Karpas-422 (cell line): ENCODE measurements around the gene KLC1. TPM values are rescaled to one million over a fixed set of nuclear protein-coding genes. Genes with fewer than 3 reads are reported as not detected.

ENCODE experiments used
- DNase-seq: peaks from one replicate; pipeline ENCODE4 v3.0.0-alpha.2; 2015
- H2AFZ ChIP-seq: fragments of 200-600 bp; sonication (generic); 2 replicates; pipeline ENCODE4 v1.6.1; 2014; ENCODE audit warnings: antibody characterized with exemption, low read length, mixed read lengths
- H3K27ac ChIP-seq: fragments of 200-600 bp; sonication (generic); 2 replicates; pipeline ENCODE4 v1.5.1; 2014; ENCODE audit warnings: mild to moderate bottlenecking, low read length, moderate library complexity
- H3K27me3 ChIP-seq: fragments of 200-600 bp; sonication (generic); 2 replicates; pipeline ENCODE4 v1.6.1; 2014; ENCODE audit warnings: low read length, mixed read lengths
- H3K36me3 ChIP-seq: fragments of 200-600 bp; sonication (generic); 2 replicates; pipeline ENCODE4 v1.6.1; 2014; ENCODE audit warnings: low read length, mixed read lengths; ENCODE audit not compliant: insufficient read depth
- H3K4me1 ChIP-seq: fragments of 200-600 bp; sonication (generic); 2 replicates; pipeline ENCODE4 v1.6.1; 2014; ENCODE audit warnings: mild to moderate bottlenecking, low read length, mixed read lengths
- H3K4me2 ChIP-seq: fragments of 200-600 bp; sonication (generic); 2 replicates; pipeline ENCODE4 v1.6.1; 2014; ENCODE audit warnings: low read length, low read depth, mild to moderate bottlenecking; ENCODE audit not compliant: poor library complexity, severe bottlenecking
- H3K4me3 ChIP-seq: fragments of 200-600 bp; sonication (generic); 2 replicates; pipeline ENCODE4 v1.5.1; 2014; ENCODE audit warnings: mild to moderate bottlenecking, antibody characterized with exemption, low read length, mixed read lengths
- H3K79me2 ChIP-seq: fragments of 200-600 bp; sonication (generic); 2 replicates; pipeline ENCODE4 v1.6.1; 2014; ENCODE audit warnings: mild to moderate bottlenecking, low read length, mixed read lengths
- H3K9ac ChIP-seq: fragments of 200-600 bp; sonication (generic); 2 replicates; pipeline ENCODE4 v1.6.0; 2014; ENCODE audit warnings: low read length
- H3K9me2 ChIP-seq: fragments of 200-600 bp; sonication (generic), shearing (Covaris generic); replicated peaks from 2 replicates; pipeline ENCODE4 v1.6.0; 2014; ENCODE audit warnings: mild to moderate bottlenecking, low read length, moderate library complexity; ENCODE audit not compliant: insufficient read depth
- H3K9me3 ChIP-seq: fragments of 300-700, 200-600 bp; sonication (generic); 2 replicates; pipeline ENCODE4 v1.6.1; 2014; ENCODE audit warnings: low read length, mixed read lengths
- H4K20me1 ChIP-seq: fragments of 200-600 bp; sonication (generic); 2 replicates; pipeline ENCODE4 v1.6.1; 2014; ENCODE audit warnings: mild to moderate bottlenecking, antibody characterized with exemption, low read length, low read depth; ENCODE audit not compliant: insufficient read depth
- total RNA-seq: library from RNA; depleted of rRNA; stranded (reverse); fragments of >200 nt; shearing (Covaris generic); gene quantifications from 2 replicates; pipeline ENCODE4 v1.2.3, GENCODE V29; 2014; ENCODE audit warnings: low replicate concordance

The KLC1 gene
- total RNA-seq, 1 experiment from 2014 or later = 144 TPM

DNA sequence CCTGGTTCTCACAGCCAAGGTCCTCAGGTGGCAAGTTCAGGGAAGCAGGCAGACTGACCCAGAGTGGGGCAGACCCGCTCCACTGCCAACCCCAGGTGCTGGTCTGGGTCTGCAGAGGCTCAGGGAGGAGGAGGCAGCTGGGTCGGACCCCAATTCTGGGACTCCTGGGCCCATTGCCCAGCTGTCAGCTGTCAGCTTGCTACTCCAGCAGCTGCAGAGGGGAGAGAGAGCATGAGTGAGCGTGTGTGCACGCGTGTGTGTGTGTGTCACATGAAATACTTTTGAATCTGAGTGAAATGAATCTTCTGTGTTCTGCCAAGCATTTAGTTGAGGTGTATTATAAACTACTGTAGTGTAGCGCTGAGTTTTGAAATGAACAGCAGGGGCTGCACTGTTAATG, 55.5 kb downstream of the KLC1 start:
- Histone ChIP-seq H3K9ac (no peak overlapping the region), H2AFZ (no peak overlapping the region), H3K36me3 (peaks cover 43% of the 10 kb centered on the region)

DNA sequence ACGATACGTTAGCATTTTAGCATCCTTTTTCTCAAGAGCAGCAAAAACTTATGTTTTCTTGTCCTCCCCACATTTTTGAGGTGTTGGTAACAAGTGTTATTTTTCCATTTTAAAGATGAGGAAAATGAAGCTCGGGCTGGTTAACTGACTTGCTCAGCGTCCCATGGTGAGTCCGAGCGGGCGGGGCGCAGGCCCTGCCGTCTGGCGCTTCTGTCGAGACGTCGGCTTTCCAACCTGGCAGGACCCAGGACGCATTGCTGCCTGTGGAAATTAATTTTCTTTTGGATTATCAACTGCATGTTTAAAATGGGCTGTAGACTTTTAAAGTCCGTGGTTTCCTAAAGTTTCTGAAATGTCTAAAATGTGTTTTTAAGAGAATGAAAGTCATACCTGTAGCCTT, 55.9 kb downstream of the KLC1 start:
- Histone ChIP-seq H2AFZ (no peak overlapping the region), H3K27me3 (no peaks in the 10 kb centered on the region), H3K79me2 (peaks cover 42% of the 10 kb centered on the region), H3K27ac (no peak overlapping the region), H3K4me2 (no peak overlapping the region), H4K20me1 (no peaks in the 10 kb centered on the region), H3K36me3 (peaks cover 39% of the 10 kb centered on the region), H3K9me2 (no peaks in the 10 kb centered on the region), H3K4me3 (no peak overlapping the region), H3K9ac (no peak overlapping the region), H3K4me1 (peaks cover 22% of the 10 kb centered on the region), H3K9me3 (no peaks in the 10 kb centered on the region)
- DNase-seq = no peak

More for the DNA sequence above, 55.5 kb downstream of the KLC1 start:
- H3K4me1 ChIP-seq = peaks cover 22% of the 10 kb centered on the region
- peaks cover 43% of the 10 kb centered on the region for H3K79me2 ChIP-seq
- H3K27ac ChIP-seq = no peak overlapping the region
- H3K4me3 ChIP-seq = no peak overlapping the region
- H3K9me3 ChIP-seq = no peaks in the 10 kb centered on the region
- DNase-seq = no peak
- H4K20me1 ChIP-seq = no peaks in the 10 kb centered on the region
- no peaks in the 10 kb centered on the region for H3K9me2 ChIP-seq
- H3K27me3 ChIP-seq = no peaks in the 10 kb centered on the region
- no peak overlapping the region for H3K4me2 ChIP-seq

DNA sequence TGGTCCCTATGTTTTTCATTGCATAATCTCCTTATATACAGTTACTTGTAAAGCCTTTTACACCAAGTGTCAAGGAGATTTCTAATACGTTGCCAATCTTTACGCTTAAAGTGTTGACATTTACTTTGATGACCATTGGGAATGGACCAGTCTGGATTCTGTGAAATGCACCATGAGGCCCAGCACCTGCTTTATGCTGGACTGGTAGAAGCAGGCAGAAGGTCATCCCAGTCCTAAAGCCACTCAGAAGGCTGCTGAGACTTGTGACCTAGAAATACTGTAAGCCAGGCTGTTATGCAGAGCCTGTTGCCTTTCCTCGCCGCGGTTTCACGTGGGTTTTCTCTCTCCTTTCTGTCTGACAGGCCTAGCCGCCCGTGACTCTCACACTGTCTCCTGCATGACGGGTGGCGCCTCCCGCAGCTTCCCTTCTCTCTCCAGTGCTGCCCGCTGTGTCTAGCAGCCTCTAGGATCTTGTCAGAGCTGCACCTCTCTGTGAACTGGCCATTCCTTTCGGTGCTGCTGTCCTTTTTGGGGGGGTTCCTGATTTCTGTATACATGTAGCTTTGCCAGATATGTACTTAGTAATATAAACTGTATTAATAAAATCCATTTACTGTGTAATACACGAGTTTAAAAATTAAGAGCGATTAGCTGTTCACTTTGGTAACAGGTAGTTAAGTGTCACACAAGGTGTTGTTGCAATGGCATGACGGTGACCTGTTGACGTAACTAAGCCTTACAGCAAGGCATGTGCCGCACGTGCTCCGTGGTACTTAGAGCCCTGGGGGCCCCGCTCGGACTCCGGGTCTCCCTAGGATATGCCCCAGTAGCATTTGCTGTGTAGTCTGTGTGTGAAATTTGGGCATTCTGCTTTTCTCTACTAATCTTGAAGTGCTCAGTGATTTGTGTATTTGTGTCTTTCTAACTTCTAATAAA, 56.5 kb downstream of the KLC1 start:
- Histone ChIP-seq H3K79me2 (peaks cover 42% of the 10 kb centered on the region), H4K20me1 (no peaks in the 10 kb centered on the region), H3K9ac (no peak overlapping the region), H3K9me3 (no peaks in the 10 kb centered on the region), H3K36me3 (peaks cover 33% of the 10 kb centered on the region), H3K4me3 (no peak overlapping the region), H3K9me2 (no peaks in the 10 kb centered on the region), H3K4me1 (peaks cover 29% of the 10 kb centered on the region), H3K27me3 (no peaks in the 10 kb centered on the region), H3K27ac (no peak overlapping the region), H2AFZ (no peak overlapping the region), H3K4me2 (no peak overlapping the region)
- no peak for DNase-seq

DNA sequence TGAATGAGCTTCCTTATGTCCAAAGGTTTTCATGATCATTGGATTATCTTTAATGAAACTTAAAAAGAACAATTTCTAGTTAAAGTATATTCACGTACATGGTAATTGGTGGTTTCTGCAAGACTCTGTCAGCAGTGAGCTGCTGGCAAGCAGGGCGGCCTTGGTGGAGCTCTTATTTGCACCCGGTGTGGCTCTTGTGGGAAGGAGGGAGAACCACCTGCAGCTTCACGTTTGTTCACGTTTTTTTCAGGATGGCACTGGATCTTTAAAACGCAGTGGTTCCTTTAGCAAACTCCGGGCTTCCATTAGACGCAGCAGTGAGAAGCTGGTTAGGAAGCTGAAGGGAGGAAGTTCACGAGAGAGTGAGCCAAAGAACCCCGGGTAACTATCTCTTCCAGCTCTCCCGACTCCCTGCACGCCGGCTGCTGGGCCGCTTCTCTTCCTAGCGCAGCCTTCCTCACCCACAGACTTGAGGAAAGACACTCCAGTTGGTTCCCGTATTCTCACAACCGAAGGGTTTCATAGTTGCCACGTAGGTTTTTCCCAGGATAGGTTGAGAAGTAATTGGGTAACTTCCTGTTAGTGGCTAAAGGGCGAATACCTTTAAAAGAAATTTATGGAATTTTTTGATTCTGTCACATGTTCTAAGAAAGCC, 57.9 kb downstream of the KLC1 start:
- Histone ChIP-seq H3K4me3 (no peak overlapping the region), H4K20me1 (no peaks in the 10 kb centered on the region), H3K36me3 (peaks cover 27% of the 10 kb centered on the region; the same call in 1 of the 2 replicates), H3K4me1 (peaks cover 43% of the 10 kb centered on the region), H3K9ac (no peak overlapping the region), H3K9me2 (no peaks in the 10 kb centered on the region), H3K27me3 (no peaks in the 10 kb centered on the region), H2AFZ (no peak overlapping the region), H3K79me2 (peaks cover 31% of the 10 kb centered on the region), H3K27ac (no peak overlapping the region), H3K9me3 (no peaks in the 10 kb centered on the region), H3K4me2 (no peak overlapping the region)
- no peak for DNase-seq

DNA sequence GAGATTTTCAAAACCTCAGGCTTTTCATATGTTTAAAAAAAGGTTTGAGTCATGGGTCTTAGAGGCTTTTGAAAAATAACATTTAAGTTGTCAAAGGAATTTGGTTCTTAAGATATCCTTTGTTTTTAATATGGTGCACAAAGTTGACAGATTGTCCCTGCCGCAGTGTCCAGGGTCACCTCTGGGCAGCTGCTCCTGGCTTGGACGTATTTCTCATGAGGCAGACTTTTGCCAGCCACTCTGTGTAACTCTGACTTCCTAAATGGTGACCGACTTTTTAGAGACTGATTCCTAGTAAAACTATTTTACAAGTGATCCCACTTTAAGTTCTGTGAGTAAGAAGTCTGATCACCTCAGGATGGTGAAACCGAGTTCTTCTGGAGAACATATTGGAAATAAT, 58.7 kb downstream of the KLC1 start:
- H4K20me1 ChIP-seq = no peaks in the 10 kb centered on the region

DNA sequence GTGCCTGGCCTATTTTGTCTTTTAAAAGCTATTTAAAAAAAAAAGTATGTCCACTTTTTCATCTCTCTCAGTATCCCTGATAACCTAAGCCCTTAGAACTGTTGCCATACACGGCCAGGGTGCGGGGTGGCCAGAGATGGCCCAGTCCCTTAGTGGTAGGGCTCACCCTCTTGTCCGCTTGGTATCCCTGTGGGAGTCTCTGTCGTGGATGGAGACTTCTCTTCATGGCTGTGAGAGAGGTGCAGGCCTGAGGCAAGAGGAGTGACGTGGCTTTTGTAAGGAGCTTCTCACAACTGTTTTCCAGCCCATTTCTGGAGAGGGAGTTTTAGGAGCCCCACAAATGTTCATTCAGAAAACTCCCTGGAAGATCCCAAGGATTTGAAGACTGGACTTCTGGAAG, 59.4 kb downstream of the KLC1 start:
- H3K36me3 ChIP-seq = peaks cover 23% of the 10 kb centered on the region; the same call in 1 of the 2 replicates
- H3K27me3 ChIP-seq = no peaks in the 10 kb centered on the region
- peak overlapping the region; percentile 93 for H3K27ac ChIP-seq
- peak overlapping the region; percentile 61 for H3K4me2 ChIP-seq
- H4K20me1 ChIP-seq = 0 out of 2 replicates have a peak, but pooled peaks cover 3% of the 10 kb centered on the region
- H3K79me2 ChIP-seq = peaks cover 30% of the 10 kb centered on the region
- H3K9ac ChIP-seq = peak overlapping the region; percentile 56
- no peak for DNase-seq
- peaks cover 58% of the 10 kb centered on the region for H3K4me1 ChIP-seq
- H3K9me2 ChIP-seq = no peaks in the 10 kb centered on the region
- H2AFZ ChIP-seq = no peak overlapping the region
- H3K4me3 ChIP-seq = peak overlapping the region; percentile 46; the same call in 1 of the 2 replicates
- no peaks in the 10 kb centered on the region for H3K9me3 ChIP-seq

More for the DNA sequence above, 58.7 kb downstream of the KLC1 start:
- Histone ChIP-seq H3K9me2 (no peaks in the 10 kb centered on the region), H3K4me3 (no peak overlapping the region), H3K4me1 (peaks cover 51% of the 10 kb centered on the region), H3K27ac (no peak overlapping the region), H3K27me3 (no peaks in the 10 kb centered on the region), H3K9me3 (no peaks in the 10 kb centered on the region), H2AFZ (no peak overlapping the region), H3K4me2 (no peak overlapping the region), H3K36me3 (peaks cover 27% of the 10 kb centered on the region; the same call in 1 of the 2 replicates), H3K9ac (no peak overlapping the region), H3K79me2 (peaks cover 31% of the 10 kb centered on the region)
- DNase-seq = no peak

DNA sequence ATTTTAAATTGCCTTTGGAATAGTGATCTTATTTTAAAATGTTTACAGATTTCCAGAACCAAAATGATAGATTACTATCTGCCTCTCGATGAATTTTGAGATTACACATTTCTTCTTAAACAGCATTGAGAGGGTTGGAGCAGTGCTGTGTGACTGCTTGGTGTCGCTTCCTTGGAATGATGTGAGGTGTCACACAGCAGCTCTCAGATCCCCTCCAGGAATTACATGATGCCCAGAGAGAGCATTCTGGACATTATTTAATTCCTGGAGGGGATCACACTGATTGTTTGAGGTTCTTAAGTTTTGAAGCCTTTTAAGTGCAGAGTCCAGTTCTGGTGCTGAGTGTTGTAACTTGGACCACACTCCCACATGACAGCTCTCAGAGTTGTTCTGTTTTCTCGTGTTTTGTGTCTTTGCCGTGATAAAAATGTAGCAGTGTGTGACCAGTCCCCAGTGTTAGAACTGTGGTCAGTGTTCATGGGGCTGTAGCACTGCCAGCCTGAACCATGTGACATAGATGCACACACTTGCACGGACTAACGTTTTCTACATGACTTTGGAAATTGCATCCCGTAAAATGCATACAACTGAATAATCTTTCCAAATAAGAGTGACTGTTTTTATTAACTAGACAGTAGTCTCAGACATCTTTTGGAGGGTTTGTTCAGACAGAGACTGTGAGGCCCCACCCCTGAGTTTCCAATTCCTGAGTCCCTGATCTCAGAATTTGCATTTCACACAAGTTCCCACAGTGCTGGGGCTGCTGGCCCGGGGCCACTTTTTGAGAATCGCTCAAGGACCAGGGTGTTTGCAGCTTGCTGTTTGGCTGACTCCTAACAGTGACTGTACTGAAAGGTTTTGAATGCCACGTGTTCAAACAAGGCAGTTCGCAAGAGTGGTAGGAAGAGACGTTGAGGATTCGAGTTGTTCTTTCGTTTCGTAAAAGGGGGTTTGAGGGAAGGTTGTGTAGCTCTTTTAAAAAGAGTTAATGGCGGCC, 60.2 kb downstream of the KLC1 start:
- 0 out of 2 replicates have a peak, but pooled peaks cover 3% of the 10 kb centered on the region for H4K20me1 ChIP-seq
- H3K27me3 ChIP-seq = no peaks in the 10 kb centered on the region
- H3K4me3 ChIP-seq = peak overlapping the region; percentile 46
- no peaks in the 10 kb centered on the region for H3K9me3 ChIP-seq
- no peaks in the 10 kb centered on the region for H3K9me2 ChIP-seq
- H3K4me1 ChIP-seq = peaks cover 58% of the 10 kb centered on the region
- peaks cover 30% of the 10 kb centered on the region for H3K79me2 ChIP-seq
- H3K4me2 ChIP-seq = peak overlapping the region; percentile 61
- no peak overlapping the region for H2AFZ ChIP-seq
- DNase-seq = peak; percentile 93
- peak overlapping the region; percentile 93 for H3K27ac ChIP-seq
- H3K36me3 ChIP-seq = peaks cover 23% of the 10 kb centered on the region; the same call in 1 of the 2 replicates
- peak overlapping the region; percentile 56 for H3K9ac ChIP-seq
